ENCODE measurements around the gene STUM.

- TF ChIP-seq, protein P1, sequence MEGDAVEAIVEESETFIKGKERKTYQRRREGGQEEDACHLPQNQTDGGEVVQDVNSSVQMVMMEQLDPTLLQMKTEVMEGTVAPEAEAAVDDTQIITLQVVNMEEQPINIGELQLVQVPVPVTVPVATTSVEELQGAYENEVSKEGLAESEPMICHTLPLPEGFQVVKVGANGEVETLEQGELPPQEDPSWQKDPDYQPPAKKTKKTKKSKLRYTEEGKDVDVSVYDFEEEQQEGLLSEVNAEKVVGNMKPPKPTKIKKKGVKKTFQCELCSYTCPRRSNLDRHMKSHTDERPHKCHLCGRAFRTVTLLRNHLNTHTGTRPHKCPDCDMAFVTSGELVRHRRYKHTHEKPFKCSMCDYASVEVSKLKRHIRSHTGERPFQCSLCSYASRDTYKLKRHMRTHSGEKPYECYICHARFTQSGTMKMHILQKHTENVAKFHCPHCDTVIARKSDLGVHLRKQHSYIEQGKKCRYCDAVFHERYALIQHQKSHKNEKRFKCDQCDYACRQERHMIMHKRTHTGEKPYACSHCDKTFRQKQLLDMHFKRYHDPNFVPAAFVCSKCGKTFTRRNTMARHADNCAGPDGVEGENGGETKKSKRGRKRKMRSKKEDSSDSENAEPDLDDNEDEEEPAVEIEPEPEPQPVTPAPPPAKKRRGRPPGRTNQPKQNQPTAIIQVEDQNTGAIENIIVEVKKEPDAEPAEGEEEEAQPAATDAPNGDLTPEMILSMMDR (IDR thresholded peaks at IDR 0.05) = no peak
- TF ChIP-seq POLR2A (IDR thresholded peaks at IDR 0.05) (no peak), EP300 (IDR thresholded peaks at IDR 0.05) (no peak)
These were observed 80.8 kb downstream of the STUM start for GRCh38 chr1:226629210-226629895.
